ENCODE data around the gene CDX2.

Gene CDX2

DNA sequence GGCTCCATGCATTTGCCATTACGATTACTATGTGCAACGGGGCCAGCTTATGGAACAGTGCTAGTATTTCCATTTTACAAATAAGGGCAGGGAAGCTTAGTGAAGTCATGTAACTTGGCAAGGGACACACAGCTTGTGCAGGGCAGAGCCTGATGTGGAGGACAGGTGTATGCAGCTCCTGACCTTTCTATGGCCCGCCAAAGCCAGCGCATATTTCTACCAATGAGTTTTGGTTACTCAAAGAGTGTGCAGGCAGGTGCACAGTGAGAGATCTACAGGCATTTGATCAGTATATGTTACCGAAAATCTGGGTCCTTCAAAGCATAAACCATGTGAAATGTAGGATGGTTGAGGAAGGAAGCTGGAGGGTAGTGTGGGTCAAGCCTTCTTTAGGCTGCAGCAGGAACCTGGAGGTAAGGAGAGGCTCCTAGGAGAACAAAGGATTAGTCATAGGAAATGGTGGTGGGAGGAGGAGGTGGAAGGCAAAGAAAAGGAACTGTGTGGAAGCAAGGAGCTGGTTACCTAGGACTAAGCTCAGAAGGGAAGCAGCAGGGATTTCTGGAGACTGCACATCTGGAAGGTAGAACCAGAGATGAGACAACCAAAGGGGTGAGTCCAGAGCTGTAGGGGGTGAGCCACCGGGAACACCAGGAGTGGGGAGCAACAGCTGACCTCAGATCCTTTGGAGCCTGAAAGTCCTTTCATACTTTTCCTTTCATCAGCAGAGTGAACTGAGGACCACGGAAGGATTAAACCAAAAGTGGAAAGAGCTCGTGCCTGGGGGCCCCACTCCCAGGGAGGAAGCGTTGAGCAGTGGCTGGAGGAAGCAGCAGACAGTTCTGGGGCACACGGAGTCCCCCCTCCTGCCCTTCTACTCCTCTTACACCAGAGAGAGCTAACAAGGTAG, 53.6 kb downstream of the CDX2 start:
- no peak for DNase-seq

DNA sequence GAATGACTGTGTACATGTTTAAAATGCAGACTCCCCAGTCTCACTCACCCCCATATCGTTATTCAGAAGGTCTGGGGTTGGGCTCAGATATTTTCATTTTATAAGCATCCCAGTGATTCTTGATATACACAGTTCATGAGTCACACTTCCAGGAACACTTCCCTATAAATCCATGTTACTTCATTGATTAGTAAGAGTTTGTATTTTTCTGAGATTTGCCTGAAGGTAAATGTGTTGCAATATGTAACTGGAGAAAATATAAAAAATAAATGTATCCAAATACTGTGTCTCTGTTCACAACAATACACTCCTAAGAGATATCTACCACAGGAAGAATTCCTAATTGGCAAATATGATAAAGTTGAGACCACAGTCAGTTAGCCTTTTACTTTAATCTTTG, 56.0 kb downstream of the CDX2 start:
- DNase-seq: no peak

DNA sequence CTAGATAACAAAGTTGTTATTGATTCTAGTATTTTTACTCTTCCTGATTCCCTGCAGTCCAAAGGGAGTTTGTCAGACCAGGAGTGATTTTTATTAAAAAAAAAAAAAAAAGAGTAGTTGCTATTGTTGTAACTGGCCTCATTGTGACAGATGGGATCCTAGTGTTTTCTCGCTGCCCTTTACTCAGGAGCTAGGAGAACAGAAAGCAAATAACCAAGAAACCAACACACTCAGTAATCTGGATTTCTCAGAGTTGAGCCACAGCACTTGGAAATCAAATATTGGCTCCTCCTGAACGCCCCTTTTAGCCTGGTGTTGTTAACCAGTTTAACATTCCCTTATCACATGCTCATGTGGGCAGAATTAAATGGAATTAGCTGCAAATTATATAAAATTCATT, 57.6 kb downstream of the CDX2 start:
- no peak for DNase-seq
